Loucy (cell line): Measurements from ENCODE around the gene C1QL4.

Source experiments
- H2AFZ ChIP-seq: fragments of 200-600 bp; sonication (generic); 2 replicates; pipeline ENCODE4 v1.6.0; 2016; ENCODE audit warnings: antibody characterized with exemption, mild to moderate bottlenecking, low read length, moderate library complexity
- H3F3A ChIP-seq: fragments of 200-600 bp; 2 replicates; pipeline ENCODE4 v1.6.0; 2016; ENCODE audit warnings: antibody characterized with exemption, low read depth, mild to moderate bottlenecking
- H3K27me3 ChIP-seq: fragments of 200-600 bp; sonication (generic); 2 replicates; pipeline ENCODE4 v1.6.1; 2014; ENCODE audit warnings: low read length, mild to moderate bottlenecking; ENCODE audit not compliant: insufficient read depth, poor library complexity, severe bottlenecking
- H3K36me3 ChIP-seq: fragments of 200-600 bp; sonication (generic); 2 replicates; pipeline ENCODE4 v1.6.1; 2016; ENCODE audit warnings: low read length; ENCODE audit not compliant: insufficient read depth
- H3K4me1 ChIP-seq: fragments of 200-600 bp; sonication (generic); 2 replicates; pipeline ENCODE4 v1.5.1; 2014; ENCODE audit warnings: low read length, mild to moderate bottlenecking; ENCODE audit not compliant: insufficient read depth, poor library complexity, severe bottlenecking
- H3K4me2 ChIP-seq: fragments of 200-600 bp; sonication (generic); 2 replicates; pipeline ENCODE4 v1.6.0; 2014; ENCODE audit warnings: antibody characterized with exemption, low read length, low read depth, mild to moderate bottlenecking; ENCODE audit not compliant: poor library complexity, severe bottlenecking
- H3K4me3 ChIP-seq: fragments of 200-600 bp; sonication (generic); 2 replicates; pipeline ENCODE4 v1.5.1; 2014; ENCODE audit warnings: low read length, mild to moderate bottlenecking, mixed read lengths; ENCODE audit not compliant: poor library complexity, severe bottlenecking
- H3K79me2 ChIP-seq: fragments of 200-600 bp; sonication (generic); 2 replicates; pipeline ENCODE4 v1.6.1; 2014; ENCODE audit warnings: low read length; ENCODE audit not compliant: insufficient read depth
- H3K9ac ChIP-seq: fragments of 200-600 bp; sonication (generic); 2 replicates; pipeline ENCODE4 v1.6.0; 2014; ENCODE audit warnings: mild to moderate bottlenecking, low read depth, low read length, moderate library complexity; ENCODE audit not compliant: poor library complexity, severe bottlenecking
- H3K9me2 ChIP-seq: fragments of 200-600 bp; sonication (generic); replicated peaks from 2 replicates; pipeline ENCODE4 v1.6.1; 2016; ENCODE audit warnings: low read depth, low read length, mixed read lengths
- H3K9me3 ChIP-seq: fragments of 200-600 bp; sonication (generic); 2 replicates; pipeline ENCODE4 v1.6.1; 2014; ENCODE audit warnings: mild to moderate bottlenecking, antibody characterized with exemption, low read length, low read depth; ENCODE audit not compliant: insufficient read depth
- H4K20me1 ChIP-seq: fragments of 200-600 bp; sonication (generic); 2 replicates; pipeline ENCODE4 v1.6.0; 2014; ENCODE audit warnings: antibody characterized with exemption, low read length, mild to moderate bottlenecking; ENCODE audit not compliant: insufficient read depth, poor library complexity, severe bottlenecking
- EZH2phosphoT487 ChIP-seq: fragments of 200-600 bp; IDR thresholded peaks from 2 replicates; pipeline ENCODE4 v1.6.1; 2018; ENCODE audit warnings: antibody characterized with exemption, mild to moderate bottlenecking, moderate library complexity, borderline replicate concordance
- TF ChIP-seq, protein P1 (sequence below): fragments of 200-600 bp; sonication (generic); conservative IDR thresholded peaks from 2 replicates; pipeline ENCODE4 v1.5.1; 2014; ENCODE audit warnings: mild to moderate bottlenecking, antibody characterized with exemption, low read length

The C1QL4 gene

DNA sequence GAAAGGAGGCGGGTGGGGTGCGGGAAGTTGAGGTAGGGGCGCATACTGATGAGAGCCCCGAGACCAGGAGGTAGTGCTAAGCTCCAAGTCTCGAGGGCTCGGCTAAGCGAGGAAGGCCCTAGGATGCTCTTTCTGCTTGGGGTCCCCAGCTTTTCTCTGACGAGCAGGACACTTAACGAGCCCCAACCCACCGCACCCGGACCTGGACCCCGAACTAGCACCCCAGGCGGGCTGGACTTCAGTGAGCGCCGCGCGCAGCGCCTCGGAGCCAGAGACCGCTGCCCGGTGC is 4.7 kb upstream of the C1QL4 start:
- TF ChIP-seq, protein P1, sequence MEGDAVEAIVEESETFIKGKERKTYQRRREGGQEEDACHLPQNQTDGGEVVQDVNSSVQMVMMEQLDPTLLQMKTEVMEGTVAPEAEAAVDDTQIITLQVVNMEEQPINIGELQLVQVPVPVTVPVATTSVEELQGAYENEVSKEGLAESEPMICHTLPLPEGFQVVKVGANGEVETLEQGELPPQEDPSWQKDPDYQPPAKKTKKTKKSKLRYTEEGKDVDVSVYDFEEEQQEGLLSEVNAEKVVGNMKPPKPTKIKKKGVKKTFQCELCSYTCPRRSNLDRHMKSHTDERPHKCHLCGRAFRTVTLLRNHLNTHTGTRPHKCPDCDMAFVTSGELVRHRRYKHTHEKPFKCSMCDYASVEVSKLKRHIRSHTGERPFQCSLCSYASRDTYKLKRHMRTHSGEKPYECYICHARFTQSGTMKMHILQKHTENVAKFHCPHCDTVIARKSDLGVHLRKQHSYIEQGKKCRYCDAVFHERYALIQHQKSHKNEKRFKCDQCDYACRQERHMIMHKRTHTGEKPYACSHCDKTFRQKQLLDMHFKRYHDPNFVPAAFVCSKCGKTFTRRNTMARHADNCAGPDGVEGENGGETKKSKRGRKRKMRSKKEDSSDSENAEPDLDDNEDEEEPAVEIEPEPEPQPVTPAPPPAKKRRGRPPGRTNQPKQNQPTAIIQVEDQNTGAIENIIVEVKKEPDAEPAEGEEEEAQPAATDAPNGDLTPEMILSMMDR = no peak
- TF ChIP-seq EZH2phosphoT487 = no peak
- Histone ChIP-seq H3F3A (no peaks in the 10 kb centered on the region), H3K9ac (no peak overlapping the region), H3K4me2 (no peak overlapping the region), H2AFZ (no peak overlapping the region), H3K4me1 (peaks cover 14% of the 10 kb centered on the region), H3K27me3 (no peaks in the 10 kb centered on the region), H3K9me2 (no peaks in the 10 kb centered on the region), H3K79me2 (no peaks in the 10 kb centered on the region), H3K9me3 (no peaks in the 10 kb centered on the region), H4K20me1 (no peaks in the 10 kb centered on the region), H3K36me3 (no peaks in the 10 kb centered on the region), H3K4me3 (no peak overlapping the region)

DNA sequence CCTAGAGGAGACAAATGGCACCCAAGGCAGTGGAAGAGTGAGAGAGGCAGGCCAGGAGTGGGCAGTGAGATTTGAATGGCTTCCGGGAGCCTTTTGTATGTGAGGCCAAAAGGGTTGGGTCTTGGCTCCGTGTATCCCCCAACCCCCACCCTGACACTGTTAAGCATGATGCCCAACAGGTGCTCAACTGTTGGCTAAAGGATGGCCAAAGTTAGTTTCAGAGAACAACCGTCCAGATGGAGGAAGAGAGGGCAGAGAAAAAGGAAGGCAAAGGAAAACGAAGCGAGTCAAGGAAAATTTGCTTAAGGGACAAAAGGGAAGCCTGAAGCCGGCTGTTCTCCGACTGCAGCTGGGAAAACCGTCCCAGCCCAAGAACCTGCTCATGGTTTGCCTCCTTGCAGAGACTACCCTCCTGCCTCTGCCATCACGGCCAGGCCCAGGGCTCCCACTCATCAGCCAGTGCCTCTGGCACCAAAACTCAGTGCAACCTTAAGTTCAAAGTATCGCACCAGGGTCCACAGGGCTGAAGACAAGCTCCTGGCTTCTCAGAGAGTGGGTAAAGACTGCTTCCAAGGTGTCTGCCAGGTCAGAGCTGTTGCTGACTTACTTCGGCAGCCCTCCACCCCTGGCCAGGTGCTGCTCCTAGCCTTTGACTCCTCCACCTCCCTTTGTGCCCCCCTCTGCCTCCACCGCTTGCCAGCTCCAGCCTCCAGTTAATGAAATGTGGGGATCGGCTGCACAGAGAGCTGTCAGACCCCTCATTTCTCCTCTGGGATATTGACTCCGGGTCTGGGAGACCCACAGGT is 4.2 kb upstream of the C1QL4 start:
- Histone ChIP-seq H4K20me1 (no peaks in the 10 kb centered on the region), H3K9ac (no peak overlapping the region), H3K4me3 (no peak overlapping the region), H3K4me1 (peaks cover 14% of the 10 kb centered on the region), H3K27me3 (no peaks in the 10 kb centered on the region), H3K79me2 (no peaks in the 10 kb centered on the region), H2AFZ (no peak overlapping the region), H3K9me3 (no peaks in the 10 kb centered on the region), H3K9me2 (no peaks in the 10 kb centered on the region), H3K36me3 (no peaks in the 10 kb centered on the region), H3F3A (no peaks in the 10 kb centered on the region), H3K4me2 (no peak overlapping the region)
- TF ChIP-seq, protein P1 = no peak
- no peak for TF ChIP-seq EZH2phosphoT487

DNA sequence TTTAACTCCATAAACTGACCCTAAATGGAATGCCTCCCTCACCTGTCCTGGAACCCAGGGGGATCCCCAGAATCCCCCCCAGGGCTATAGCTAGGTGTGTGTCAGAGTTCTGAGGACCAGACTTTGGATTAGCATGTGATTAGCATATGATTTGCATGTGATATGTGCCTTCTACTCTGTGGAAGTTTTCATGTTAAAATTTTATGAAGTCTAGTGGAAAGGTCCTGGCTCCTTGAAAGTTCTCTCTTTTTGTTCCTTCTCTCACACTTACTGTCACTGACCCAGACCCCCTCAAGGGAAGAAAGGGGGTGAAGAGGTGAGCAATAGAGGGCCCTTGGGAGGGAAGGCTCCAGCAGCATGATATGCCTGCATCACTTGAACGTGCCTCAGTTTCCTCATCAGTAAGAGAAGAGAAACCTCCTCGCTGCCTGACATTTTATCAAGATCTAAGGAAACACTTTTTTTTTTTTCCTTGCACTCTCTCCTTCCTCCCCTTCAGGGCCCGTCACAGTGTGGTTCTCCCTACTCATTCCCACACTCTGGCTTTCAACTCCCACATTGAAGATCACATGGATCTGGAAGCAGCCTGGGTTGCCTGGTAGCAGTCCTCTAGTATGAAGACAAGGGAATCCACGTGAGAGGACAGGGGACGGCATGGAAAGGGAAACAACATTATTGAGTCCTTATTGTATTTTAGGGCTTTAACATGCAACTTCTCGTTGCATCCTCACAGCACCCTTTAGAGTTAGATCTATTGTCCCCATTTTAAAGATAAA is 3.3 kb upstream of the C1QL4 start:
- Histone ChIP-seq H3K9me3 (no peaks in the 10 kb centered on the region), H3K9ac (no peak overlapping the region), H3K79me2 (no peaks in the 10 kb centered on the region), H3K4me3 (no peak overlapping the region), H3F3A (no peaks in the 10 kb centered on the region), H3K36me3 (no peaks in the 10 kb centered on the region), H3K27me3 (no peaks in the 10 kb centered on the region), H2AFZ (no peak overlapping the region), H3K9me2 (no peaks in the 10 kb centered on the region), H3K4me2 (no peak overlapping the region), H3K4me1 (peaks cover 14% of the 10 kb centered on the region), H4K20me1 (no peaks in the 10 kb centered on the region)
- no peak for TF ChIP-seq EZH2phosphoT487
- TF ChIP-seq, protein P1 = no peak
